LNCaP clone FGC (cell line): ENCODE measurements around the gene DGKQ.

Experiments
- DNase-seq: peaks from one replicate; pipeline ENCODE4 v3.0.0-alpha.2; 2011; ENCODE audit warnings: low read depth
- H3K4me3 ChIP-seq: 2 replicates; pipeline ENCODE4 v1.5.1; 2011; ENCODE audit warnings: mild to moderate bottlenecking, low read depth, low read length, control low read depth
- TF ChIP-seq, protein P1 (sequence below): IDR thresholded peaks from 2 replicates; pipeline ENCODE4 v1.5.1; 2012; ENCODE audit warnings: mild to moderate bottlenecking; ENCODE audit not compliant: control insufficient read depth, insufficient read depth; ENCODE audit errors: extremely low read depth

DGKQ gene

GRCh38 chr4:967113-968104, 6.0 kb downstream of the DGKQ start:
- TF ChIP-seq, protein P1, sequence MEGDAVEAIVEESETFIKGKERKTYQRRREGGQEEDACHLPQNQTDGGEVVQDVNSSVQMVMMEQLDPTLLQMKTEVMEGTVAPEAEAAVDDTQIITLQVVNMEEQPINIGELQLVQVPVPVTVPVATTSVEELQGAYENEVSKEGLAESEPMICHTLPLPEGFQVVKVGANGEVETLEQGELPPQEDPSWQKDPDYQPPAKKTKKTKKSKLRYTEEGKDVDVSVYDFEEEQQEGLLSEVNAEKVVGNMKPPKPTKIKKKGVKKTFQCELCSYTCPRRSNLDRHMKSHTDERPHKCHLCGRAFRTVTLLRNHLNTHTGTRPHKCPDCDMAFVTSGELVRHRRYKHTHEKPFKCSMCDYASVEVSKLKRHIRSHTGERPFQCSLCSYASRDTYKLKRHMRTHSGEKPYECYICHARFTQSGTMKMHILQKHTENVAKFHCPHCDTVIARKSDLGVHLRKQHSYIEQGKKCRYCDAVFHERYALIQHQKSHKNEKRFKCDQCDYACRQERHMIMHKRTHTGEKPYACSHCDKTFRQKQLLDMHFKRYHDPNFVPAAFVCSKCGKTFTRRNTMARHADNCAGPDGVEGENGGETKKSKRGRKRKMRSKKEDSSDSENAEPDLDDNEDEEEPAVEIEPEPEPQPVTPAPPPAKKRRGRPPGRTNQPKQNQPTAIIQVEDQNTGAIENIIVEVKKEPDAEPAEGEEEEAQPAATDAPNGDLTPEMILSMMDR = no peak
- no peak for DNase-seq
- no peak overlapping the region for H3K4me3 ChIP-seq

DNA sequence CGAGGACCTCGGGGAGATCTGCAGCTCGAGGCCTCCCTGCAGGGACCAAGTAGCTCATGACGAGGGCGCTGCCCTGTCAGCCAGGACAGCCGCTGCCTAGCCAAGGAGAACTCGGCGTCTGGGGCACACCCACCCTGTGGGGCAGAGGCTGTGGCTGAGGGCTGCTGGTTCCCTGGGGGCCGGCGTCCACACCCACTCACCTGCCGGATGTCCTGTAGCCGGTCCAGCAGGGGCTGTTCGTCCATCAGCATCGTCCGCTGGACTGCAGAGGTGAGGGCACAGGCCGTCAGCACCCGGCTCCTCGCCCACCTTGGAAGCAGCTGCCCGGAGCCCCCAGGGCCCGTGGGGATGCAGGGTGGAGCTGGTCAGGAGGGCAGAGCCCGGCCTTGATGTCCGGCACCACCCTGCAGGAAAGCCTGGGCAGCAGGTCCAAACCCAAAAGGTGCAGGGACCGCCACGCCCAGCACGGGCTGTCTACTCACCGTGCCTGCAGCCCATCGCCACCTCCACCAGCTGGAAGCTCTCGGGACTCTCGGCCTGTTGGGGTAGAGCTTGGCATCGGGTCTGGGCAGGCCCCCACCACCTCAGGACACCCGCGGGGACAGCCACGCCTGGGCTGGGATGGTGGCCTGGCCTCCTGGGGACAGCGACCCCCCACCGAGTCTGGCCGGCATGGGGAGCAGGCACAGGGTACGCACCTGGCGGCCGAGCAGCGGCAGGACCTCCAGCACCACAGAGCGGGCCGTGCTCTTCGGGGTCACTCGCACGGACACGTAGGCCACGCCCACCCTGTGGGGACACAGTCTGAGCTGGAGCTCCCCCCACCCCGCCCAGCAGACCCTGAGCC, 6.9 kb downstream of the DGKQ start:
- no peak for DNase-seq
- no peak overlapping the region for H3K4me3 ChIP-seq

DNA sequence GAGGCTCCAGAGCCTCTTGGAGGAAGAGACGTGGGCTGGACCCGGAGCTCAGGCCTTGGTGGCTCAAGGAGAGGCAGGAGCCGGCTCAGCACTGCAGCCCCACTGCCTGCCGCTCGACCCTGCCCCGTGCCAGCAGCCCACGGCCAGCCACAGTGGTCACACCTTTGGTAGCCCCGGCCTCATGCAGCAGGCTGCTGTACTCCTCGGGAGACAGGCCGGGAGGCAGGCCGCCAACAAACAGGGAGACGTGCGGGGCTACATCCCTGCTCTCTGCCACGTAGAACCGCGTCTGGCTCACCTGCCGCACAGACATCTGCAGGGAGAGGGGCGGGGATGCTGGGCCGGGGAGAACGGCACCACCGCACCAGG, 7.6 kb downstream of the DGKQ start:
- no peak for DNase-seq
- TF ChIP-seq, protein P1 = no peak
- no peak overlapping the region for H3K4me3 ChIP-seq

More for the DNA sequence above, 6.9 kb downstream of the DGKQ start:
- TF ChIP-seq, protein P1 = no peak

DNA sequence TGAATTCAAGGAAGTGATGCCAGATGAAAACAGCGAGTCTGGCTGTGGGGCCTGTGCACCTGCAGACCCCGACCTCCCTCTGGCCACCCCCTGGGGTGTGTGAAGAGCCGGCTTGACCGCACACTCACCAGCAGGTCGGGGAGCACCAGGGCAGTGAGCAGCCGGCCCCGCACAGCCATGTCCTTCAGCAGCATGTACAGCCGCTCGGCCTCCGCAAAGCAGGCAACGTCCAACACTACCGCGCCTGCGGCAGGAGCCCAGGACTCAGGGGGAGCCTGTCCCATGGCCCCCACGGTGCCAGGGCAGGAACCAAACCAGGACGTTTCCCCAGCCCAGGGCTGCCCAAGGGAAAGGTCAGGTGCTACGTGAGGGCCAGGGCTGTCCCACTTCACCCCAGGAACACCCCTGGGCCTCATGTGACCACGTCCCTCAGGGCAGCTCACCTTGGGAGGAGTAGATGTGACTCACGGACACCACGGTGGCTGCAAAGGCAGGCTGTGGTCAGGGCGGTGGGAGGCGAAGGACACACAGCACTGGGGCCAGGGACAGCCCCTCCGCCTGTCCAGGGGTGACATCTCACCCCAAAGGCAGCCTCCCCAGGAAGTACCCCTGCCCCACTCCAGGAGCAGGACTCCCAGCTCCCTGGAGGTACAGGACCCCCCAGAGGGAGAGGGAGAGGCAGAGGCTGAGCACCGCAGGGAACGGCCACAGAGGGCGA, 8.2 kb downstream of the DGKQ start:
- H3K4me3 ChIP-seq = no peak overlapping the region
- no peak for DNase-seq
- TF ChIP-seq, protein P1 = no peak

DNA sequence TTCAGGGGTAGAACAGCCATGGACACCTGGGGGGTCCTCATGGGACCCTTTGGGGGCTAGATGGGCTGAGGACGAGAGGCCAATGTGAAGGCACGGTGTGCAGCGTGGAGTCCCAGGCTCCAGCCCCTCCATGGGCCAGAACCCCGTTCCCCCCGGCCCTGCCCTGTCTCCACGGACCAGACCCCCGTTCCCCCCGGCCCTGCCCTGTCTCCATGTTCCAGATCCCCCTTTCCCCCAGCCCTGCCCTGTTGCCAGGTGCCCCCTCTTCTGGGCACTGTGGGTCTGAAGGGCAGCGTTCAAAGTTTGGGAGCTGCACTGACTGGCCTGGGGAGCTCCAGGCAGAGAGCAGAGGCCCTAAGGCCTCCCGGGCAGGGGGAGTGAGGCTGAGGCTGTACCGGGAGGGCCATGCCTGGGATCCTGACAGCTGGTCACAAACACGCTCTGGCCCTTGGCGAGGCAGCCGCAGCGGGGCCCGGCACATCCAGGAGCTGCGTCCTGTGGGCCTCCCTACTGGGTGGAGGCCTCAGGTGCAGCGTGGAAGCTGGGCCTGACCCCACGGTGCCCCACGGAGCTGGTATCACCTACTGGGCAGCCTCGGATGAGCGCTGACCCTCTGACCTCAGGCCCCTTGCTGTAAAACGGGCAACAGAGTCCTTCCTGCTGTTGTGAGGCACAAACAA, 8.9 kb downstream of the DGKQ start:
- DNase-seq = no peak
- TF ChIP-seq, protein P1 = no peak
- H3K4me3 ChIP-seq = no peak overlapping the region
